Inferior parietal cortex (tissue), 1 donor: ENCODE results near the gene LY9.
"Not testable (repeated sequence)": the region's sequence is repeated elsewhere in the genome, so short reads cannot be mapped to it uniquely, and the experiment has no call there.

Source experiments
- DNase-seq: peaks from one replicate; pipeline ENCODE4 v3.0.0-alpha.2; 2016; ENCODE audit errors: extremely low spot score

The LY9 gene

DNA sequence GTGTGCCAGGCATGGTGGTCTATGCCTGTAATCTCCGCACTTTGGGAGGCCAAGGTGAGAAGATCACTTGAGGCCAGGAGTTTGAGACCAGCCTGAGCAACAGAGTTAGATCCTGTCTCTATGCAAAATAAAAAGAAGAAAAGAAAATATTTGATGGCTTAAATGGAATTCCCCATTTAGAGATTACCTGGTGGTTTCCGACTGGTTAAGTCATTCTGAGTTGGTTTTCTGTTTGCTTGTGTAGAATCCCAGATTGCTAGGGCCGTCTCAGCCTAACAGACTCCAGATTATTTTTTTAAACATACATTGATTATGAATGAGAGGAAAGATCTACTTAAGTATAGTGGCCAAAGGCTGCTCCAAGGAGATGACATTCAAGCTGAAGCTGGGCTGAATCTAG lies 22.9 kb upstream of the LY9 start:
- no peak for DNase-seq

- DNase-seq = no peak
Observed at GRCh38 chr1:160774886-160775719, 20.9 kb upstream of the LY9 start.

DNA sequence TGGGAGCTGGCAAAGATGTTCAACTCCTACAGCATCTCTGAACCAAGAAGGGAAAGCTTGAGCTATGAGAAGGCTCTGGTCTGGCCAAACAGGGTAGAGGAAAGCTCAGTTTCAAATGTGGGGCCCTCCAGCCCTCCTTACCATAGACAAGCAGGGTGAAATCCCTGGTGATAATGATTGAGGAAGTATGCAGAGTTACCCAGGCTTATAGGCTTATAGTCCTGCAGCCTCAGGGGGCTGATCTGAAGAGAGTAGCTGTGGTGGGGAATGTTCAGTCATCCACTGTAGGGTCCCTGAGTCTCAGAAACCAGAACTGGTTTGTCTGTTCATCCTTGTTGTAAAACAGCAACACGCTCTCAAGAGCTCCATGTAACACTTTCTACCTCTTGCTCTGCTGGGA lies 19.8 kb upstream of the LY9 start:
- no peak for DNase-seq

- DNase-seq = no peak
Observed at GRCh38 chr1:160777486-160778089, 18.4 kb upstream of the LY9 start.

DNA sequence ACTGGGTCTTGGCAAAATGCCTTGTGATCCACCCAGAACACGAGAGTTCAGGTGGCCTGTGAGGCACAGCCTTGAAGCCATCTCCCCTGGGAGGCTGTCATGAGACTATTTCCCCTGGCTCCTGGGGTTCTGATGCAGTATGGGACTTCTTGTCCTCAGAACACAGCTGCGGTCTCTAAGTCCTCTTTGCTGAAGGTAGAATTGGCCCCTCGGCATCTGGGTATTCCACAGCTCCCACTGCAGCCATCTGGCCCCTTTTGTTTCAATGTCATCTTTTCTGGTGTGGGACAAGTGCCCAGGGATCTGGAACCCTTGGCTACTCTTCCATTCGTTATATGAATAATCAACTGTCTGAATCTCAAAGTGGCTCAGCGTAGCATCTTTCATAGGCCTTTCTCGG lies 17.0 kb upstream of the LY9 start:
- no peak for DNase-seq

DNA sequence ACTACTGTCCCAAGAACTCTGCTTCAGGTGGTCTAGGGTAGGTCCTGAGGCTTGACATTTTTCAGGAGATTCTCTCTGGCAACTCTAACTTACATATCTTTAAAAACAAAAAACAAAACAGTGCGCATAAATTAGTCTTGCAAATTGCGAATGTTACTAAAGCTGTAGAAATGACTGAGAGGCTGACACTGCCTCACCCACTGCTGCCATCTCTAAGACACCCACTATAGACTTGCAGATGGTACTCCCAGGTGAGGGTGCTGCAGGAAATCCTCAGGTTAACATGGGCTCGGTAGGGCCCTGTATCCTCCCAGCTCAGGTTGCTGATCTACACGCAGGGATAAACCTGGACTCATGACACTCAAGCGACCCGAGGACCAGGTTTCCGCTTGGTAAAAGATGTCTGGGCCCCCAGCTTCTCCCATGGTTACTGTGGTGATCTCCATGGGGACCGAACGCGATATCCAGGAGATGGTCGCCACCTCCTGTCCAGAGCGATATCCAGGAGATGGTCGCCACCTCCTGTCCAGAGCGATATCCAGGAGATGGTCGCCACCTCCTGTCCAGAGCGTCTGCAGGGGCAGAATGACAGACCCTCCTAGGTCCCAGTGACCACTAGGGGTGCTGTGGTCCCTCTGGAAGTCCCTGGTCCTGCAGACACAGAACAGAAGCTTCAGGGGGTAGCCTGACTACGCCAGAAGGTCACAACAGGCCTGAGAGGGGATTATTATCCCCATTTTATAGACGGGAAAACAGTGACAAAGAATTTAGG lies 16.2 kb upstream of the LY9 start:
- no peak for DNase-seq

DNA sequence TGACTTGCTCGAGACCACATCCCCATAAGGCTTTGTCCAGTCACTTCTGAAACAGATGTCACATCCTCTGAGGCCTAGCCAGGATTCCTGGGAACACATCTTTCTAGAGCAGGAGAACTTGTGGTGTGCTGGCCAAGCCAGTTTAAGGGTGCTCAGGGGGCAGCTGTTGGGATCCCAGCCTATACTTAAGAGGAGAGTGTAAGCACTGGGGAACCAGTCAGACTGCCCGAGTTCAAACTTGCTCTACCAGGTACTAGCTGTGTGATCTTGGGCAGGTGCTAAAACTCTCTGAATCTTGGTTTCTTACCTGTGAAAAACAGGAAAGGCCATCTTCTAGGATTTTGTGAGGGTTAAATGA lies 15.6 kb upstream of the LY9 start:
- DNase-seq = no peak

DNA sequence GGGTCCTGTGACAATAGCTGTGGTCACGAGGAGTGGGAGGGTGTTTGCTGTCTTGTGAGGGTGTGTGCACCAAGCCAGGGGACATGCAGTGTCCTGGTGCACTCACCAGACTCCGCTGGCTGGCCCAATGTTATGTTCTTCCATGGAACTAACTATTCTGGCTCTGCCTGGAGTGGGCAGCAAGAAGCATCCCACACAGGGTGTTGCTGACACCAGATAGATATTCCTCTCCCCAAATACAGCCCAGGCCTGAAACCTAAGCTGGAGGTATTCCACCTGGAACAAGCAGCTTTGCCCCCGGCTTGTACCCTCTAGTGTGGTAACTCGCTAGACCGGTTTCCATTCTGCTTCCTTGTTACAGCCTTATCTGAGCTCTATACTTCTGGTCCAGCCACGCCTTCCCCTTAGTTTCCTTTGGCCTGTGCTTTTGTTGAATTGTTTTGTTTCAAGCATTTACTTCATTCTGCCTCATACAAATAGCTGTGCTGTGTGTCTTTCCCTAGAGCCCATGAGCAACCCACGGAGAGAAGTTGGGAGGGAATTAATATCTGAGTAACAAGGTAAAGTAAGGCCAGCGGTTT lies 14.7 kb upstream of the LY9 start:
- DNase-seq = no peak

DNA sequence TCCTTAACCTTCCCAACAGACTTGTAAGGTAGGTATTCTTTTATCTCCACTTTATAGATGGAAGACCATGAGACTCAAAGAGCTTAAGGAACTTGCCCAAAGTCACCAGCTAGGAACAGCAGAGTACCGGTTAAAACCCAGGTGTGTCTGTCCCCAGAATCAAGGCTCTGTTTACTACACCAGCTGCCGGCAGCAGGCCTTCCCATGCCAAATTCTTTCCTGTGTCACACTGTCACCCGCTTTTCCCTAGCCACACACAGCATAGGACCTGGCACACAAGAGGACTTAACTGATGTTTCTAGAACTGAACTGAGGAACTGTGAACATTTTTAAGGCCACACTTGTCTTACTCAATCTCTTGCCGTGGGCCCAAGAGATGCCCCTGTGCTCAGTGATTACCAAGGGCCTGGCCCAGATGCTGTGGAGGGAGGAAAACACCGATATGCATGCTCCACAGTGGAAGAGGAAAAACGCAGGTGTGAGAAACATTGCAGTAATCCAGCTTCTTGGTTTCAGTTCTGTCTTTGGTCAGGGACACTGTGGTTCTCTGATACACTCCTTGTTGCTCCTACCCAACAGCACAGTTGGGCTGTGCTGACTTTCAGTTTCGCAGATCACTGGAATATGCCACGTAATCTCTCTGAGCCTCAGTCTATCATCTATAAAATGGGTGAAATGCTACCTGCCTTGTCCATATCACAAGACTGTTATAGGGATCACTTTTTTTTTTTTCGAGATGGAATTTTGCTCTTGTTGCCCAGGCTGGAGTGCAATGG lies 13.9 kb upstream of the LY9 start:
- DNase-seq = no peak

DNA sequence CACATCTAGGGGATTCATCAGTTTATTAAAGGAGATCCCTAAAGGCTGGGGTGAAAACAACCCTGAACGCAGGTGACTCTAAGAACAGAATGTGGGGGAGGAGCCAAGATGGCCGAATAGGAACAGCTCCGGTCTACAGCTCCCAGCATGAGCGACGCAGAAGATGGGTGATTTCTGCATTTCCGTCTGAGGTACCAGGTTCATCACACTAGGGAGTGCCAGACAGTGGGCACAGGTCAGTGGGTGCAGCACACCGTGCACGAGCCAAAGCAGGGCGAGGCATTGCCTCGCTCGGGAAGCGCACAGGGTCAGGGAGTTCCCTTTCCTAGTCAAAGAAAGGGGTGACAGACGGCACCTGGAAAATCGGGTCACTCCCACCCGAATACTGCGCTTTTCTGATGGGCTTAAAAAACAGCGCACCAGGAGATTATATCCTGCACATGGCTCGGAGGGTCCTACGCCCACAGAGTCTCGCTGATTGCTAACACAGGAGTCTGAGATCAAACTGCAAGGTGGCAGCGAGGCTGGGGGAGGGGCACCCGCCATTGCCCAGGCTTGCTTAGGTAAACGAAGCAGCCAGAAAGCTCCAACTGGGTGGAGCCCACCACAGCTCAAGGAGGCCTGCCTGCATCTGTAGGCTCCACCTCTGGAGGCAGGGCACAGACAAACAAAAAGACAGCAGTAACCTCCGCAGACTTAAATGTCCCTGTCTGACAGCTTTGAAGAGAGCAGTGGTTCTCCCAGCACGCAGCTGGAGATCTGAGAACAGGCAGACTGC lies 12.8 kb upstream of the LY9 start:
- not testable (repeated sequence) for DNase-seq

DNA sequence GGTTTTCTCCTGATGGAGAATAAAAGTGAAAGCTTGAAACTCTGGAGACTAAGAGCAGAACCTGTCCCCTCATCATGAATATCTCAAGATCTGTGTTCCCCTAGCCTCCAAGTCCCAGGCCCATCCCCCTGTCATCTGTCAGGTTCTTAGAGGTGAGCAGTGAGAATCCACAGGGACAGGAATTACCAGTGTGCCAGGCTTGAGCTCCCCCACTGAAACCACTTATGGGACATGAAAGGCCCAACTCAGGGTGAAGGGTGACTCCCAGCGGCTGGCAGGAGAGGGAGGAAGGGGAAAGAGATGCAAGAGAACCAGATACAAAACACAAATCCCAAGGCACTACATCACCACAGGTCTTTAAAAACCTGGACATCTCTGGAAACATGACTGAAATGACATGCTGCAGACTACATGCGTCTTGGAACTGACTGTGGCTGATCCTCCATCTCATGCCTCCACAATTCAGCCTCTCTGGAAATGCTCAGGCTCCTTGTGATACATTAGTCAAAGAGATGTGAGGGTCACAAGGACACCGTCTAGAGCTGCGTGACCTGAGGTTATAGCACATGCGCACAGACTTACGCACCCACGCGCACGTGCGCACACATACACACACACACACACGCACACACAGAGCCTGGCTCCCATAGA lies 6.8 kb upstream of the LY9 start:
- DNase-seq = no peak

DNA sequence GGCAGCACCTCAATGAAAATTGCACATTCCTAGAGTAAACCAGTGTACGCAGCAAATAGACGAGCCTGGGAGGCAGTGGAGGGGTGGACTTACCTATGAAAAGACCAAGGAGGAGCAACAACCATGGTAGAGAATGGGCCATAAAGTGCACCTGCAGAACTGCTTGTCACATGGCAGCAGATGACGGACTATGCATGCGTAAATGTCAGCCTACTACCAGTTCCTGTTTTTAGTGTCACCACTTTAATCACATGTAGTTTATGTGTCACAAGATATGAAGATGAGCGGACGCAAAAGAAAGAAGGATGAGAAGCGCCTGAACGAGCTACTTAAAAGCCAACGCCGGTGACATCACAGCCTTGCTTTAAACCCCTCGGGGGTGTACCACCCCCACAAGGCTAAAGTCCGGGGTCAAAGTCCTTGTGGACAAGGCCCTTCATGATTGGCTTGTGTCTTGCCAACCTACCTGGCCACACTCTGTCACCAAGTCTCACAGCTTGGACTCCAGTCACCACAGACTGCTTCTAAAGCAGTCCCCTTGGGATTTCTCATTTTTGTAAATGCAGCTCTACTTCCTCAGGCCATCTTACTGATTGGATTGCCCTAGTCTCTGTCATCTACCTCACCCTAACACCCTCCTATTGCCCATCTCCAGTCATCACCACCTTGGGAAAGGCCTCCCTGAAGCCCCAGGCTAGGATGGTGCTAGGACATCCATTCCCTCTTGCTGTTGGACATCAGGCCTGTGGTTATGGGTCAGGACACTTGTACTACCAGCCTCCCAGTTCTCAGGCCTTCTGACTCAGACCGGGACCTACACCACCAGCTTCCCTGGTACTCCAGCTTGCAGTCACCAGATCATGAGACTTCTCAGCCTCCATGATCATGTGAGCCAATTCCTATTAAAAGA lies 6.0 kb upstream of the LY9 start:
- DNase-seq = no peak

DNA sequence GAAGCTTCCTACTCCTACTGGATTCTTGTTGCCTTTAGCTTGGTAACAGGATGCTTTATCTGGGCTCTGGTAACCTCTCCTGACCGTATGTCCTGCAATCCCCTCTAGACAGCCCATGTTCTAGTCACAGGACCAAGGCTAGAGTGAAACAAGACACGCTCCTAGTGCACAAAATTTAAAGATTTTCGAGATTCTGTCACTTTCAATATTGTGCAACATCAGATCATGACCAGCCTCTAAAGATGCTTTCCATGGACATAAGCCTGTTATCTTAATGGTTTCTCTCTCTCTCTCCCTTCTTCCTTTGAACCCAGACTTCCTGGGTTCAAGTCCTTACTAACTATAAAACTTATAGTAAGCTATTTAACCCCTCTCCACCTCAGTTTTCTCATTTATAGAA lies 1.6 kb upstream of the LY9 start:
- DNase-seq = no peak

DNA sequence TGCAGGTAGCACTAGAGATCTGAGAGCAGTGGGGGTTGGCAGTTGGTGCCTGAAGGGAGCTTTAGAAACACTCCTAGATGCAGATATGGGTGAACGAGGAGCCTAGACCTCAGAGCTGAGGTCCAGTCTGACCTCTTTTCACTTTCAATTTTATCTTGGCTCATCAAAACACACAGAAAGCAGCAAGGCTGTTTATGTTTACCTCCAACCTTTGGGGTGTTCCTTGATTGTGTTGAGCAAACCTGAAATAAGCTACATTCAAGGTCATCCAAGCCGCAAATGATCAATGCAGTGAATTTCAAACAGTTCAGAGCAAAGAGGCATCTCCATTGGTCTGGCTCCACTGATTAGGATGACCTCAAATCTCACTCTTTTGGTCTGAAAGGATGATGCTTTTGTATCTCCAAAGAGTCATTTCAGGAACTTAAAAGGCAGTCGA lies 1.3 kb downstream of the LY9 start:
- no peak for DNase-seq

- no peak for DNase-seq
Observed at GRCh38 chr1:160797861-160798273, 1.9 kb downstream of the LY9 start.

- DNase-seq = no peak
Observed at GRCh38 chr1:160798439-160798838, 2.5 kb downstream of the LY9 start.

DNA sequence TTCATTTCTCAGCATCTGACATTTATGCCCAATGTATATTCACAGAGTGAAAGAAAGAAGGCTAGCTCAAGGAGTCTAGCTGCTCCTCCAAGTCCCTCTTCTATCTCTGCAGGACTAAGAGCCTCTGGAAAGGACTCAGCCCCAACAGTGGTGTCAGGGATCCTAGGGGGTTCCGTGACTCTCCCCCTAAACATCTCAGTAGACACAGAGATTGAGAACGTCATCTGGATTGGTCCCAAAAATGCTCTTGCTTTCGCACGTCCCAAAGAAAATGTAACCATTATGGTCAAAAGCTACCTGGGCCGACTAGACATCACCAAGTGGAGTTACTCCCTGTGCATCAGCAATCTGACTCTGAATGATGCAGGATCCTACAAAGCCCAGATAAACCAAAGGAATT lies 3.7 kb downstream of the LY9 start:
- DNase-seq = no peak

GRCh38 chr1:160800142-160800541 lies 4.2 kb downstream of the LY9 start:
- DNase-seq = no peak

DNA sequence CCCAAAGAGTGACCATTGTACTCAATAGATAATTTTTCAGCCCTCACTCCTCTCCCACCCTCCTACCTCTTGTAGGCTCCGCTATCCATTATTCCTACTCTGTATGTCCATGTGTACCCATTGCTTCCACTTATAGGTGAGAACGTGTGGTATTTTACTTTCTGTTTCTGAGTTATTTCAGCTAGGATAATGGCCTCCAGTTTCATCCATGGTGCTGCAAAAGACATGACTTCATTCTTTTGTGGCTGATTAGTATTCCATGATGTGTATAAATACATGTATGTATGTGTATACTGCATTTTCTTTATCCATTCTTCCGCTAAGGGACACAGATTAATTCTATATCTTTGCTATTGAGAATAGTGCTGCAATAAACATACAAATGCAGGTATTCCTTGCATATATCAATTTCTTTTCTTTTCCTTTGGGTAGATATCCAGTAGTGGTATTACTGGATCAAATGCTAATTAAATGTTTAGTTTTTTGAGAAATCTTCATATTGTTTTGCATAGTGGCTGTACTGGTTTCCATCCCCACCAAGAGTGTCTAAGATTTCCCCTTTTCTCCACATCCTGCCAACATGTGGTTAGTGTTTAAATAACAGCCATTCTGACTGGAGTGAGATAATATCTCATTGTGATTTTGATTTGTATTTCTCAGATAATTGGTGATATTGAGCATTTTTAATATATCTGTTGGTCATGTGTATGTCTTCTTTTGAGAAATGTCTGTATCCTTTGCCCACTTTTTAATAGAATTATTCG lies 4.9 kb downstream of the LY9 start:
- no peak for DNase-seq
